Astrocyte (in vitro differentiated cells and primary cell): Measurements from ENCODE around the gene ZNF136. TPM values are rescaled to one million over a fixed set of nuclear protein-coding genes. Genes with fewer than 3 reads are reported as not detected.

Source experiments
- DNase-seq: peaks from one replicate; pipeline ENCODE4 v3.0.0-alpha.2; 2010; ENCODE audit warnings: low read depth
- FAIRE-seq: peaks from 2 replicates; lab custom pipeline; 2011; peaks lifted over from hg19 to GRCh38; lab: Jason Lieb, UNC
- H2AFZ ChIP-seq: 2 replicates; pipeline ENCODE4 v1.6.0; 2012; ENCODE audit warnings: low read depth, low read length, inconsistent platforms
- H3K27ac ChIP-seq: 2 replicates; pipeline ENCODE4 v1.5.1; 2011; ENCODE audit warnings: low read depth, low read length, inconsistent platforms
- H3K27me3 ChIP-seq: 2 replicates; pipeline ENCODE4 v1.6.0; 2011; ENCODE audit warnings: low read length, inconsistent platforms; ENCODE audit not compliant: insufficient read depth
- H3K36me3 ChIP-seq: 2 replicates; pipeline ENCODE4 v1.5.1; 2011; ENCODE audit warnings: low read length, inconsistent platforms; ENCODE audit not compliant: insufficient read depth
- H3K4me1 ChIP-seq: 2 replicates; pipeline ENCODE4 v1.5.1; 2011; ENCODE audit warnings: low read length, inconsistent platforms; ENCODE audit not compliant: insufficient read depth
- H3K4me2 ChIP-seq: 2 replicates; pipeline ENCODE4 v1.6.0; 2012; ENCODE audit warnings: low read length, inconsistent platforms
- H3K4me3 ChIP-seq: 2 replicates; pipeline ENCODE4 v1.5.1; 2011; ENCODE audit warnings: low read depth, mild to moderate bottlenecking, low read length, inconsistent platforms; ENCODE audit not compliant: insufficient read depth
- H3K79me2 ChIP-seq: 2 replicates; pipeline ENCODE4 v1.6.0; 2012; ENCODE audit warnings: mild to moderate bottlenecking, low read length, inconsistent platforms; ENCODE audit not compliant: insufficient read depth
- H3K9ac ChIP-seq: 2 replicates; pipeline ENCODE4 v1.6.0; 2012; ENCODE audit warnings: mild to moderate bottlenecking, low read length, inconsistent platforms
- H3K9me3 ChIP-seq: 2 replicates; pipeline ENCODE4 v1.5.1; 2012; ENCODE audit warnings: low read depth, mild to moderate bottlenecking, low read length, inconsistent platforms; ENCODE audit not compliant: insufficient read depth
- H4K20me1 ChIP-seq: 2 replicates; pipeline ENCODE4 v1.6.0; 2012; ENCODE audit warnings: low read length, inconsistent platforms; ENCODE audit not compliant: insufficient read depth
- H3K27ac Mint-ChIP-seq: one replicate; pipeline ENCODE4 v1.8.0; 2021; ENCODE audit warnings: mild to moderate bottlenecking, mixed read lengths; ENCODE audit not compliant: unreplicated experiment
- H3K27me3 Mint-ChIP-seq: one replicate; pipeline ENCODE4 v1.8.0; 2021; ENCODE audit warnings: low read depth, mixed read lengths; ENCODE audit not compliant: unreplicated experiment
- H3K36me3 Mint-ChIP-seq: one replicate; pipeline ENCODE4 v1.8.0; 2021; ENCODE audit warnings: low read depth, mixed read lengths; ENCODE audit not compliant: unreplicated experiment
- H3K4me1 Mint-ChIP-seq: one replicate; pipeline ENCODE4 v1.8.0; 2021; ENCODE audit warnings: low read depth, mixed read lengths; ENCODE audit not compliant: unreplicated experiment
- H3K4me3 Mint-ChIP-seq: one replicate; pipeline ENCODE4 v1.8.0; 2021; ENCODE audit warnings: mild to moderate bottlenecking, moderate library complexity, mixed read lengths; ENCODE audit not compliant: unreplicated experiment
- H3K9me3 Mint-ChIP-seq: one replicate; pipeline ENCODE4 v1.8.0; 2021; ENCODE audit warnings: mild to moderate bottlenecking, mixed read lengths; ENCODE audit not compliant: unreplicated experiment
- EZH2 ChIP-seq: IDR thresholded peaks from 2 replicates; pipeline ENCODE4 v1.6.1; 2012; ENCODE audit warnings: mild to moderate bottlenecking, low read length, inconsistent platforms; ENCODE audit not compliant: insufficient read depth
- total RNA-seq: library from RNA; stranded (reverse); gene quantifications from 2 replicates; pipeline ENCODE4 v1.2.1, GENCODE V29; 2021
- TF ChIP-seq, protein P1 (sequence below): IDR thresholded peaks from 2 replicates; pipeline ENCODE4 v1.5.1; 2011; ENCODE audit warnings: low read depth, mild to moderate bottlenecking, inconsistent platforms, low read length, moderate library complexity; ENCODE audit not compliant: insufficient read depth

The ZNF136 gene
- total RNA-seq, 1 donor from 2014 or later, result 11.1 TPM

DNA sequence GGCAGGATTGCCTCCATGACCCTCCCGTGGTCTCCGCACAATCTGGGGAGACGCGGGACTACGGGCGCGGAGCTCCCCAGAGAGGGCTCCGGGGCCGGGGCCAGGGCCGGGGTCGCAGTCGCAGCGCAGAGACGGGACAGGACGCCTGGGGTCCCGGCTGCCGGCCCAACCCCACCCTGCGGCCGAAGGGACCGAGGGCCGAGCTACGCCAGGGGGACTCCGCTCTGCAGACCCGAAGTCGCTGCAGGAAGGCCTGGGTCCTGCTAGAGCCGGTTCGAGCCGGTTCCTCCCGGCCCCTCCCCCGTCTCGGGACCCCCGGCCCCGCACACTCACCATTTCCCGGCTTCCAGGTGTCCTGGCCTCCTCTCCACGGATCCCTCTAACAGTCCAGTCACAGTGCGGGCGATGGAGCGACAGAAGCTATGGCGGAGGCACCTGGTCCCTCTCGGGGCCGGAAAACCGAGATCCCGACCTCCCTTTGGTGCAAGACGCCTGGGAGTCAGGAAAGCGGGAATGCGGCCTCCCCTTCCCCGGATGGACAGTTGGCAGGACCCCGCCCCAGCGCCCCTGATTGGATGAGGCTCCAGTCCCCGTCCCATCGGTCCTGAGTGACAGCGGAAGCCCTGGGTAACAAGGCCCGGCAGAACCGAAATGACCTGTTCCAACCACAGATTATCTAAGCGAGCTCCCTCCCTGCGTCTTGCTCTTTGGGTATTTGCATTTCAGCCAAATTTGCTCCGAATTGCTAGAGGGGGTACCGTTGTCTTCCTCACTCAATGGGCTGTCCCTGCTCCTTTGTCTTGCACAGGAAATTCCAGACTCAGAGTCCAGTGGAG, 6.5 kb upstream of the ZNF136 start, which contains the start of gene ZNF625:
Gene ZNF625, minus strand, starts transcription at position 512 of the 836 bp plus-strand sequence. Its CDS starts 176 bp downstream, at position 336.
- H3K36me3 ChIP-seq, result peaks cover 8% of the 10 kb centered on the region
- peak within 1 kb of the TSS; percentile 88 for H3K4me2 ChIP-seq
- peaks cover 42% of the 10 kb centered on the region for H3K79me2 ChIP-seq
- H3K27ac ChIP-seq, result peak within 1 kb of the TSS; percentile 54
- H3K4me3 Mint-ChIP-seq, result peak within 1 kb of the TSS; percentile 93
- FAIRE-seq (no peak), DNase-seq (peak; percentile 89)
- no peaks in the 10 kb centered on the region for H3K9me3 Mint-ChIP-seq
- no peaks in the 10 kb centered on the region for H3K27me3 ChIP-seq
- peaks cover 3% of the 10 kb centered on the region for H3K4me1 Mint-ChIP-seq
- H3K27me3 Mint-ChIP-seq, result no peaks in the 10 kb centered on the region
- TF ChIP-seq EZH2, result no peak
- TF ChIP-seq, protein P1, sequence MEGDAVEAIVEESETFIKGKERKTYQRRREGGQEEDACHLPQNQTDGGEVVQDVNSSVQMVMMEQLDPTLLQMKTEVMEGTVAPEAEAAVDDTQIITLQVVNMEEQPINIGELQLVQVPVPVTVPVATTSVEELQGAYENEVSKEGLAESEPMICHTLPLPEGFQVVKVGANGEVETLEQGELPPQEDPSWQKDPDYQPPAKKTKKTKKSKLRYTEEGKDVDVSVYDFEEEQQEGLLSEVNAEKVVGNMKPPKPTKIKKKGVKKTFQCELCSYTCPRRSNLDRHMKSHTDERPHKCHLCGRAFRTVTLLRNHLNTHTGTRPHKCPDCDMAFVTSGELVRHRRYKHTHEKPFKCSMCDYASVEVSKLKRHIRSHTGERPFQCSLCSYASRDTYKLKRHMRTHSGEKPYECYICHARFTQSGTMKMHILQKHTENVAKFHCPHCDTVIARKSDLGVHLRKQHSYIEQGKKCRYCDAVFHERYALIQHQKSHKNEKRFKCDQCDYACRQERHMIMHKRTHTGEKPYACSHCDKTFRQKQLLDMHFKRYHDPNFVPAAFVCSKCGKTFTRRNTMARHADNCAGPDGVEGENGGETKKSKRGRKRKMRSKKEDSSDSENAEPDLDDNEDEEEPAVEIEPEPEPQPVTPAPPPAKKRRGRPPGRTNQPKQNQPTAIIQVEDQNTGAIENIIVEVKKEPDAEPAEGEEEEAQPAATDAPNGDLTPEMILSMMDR, result no peak
- H3K4me3 ChIP-seq, result peak within 1 kb of the TSS; percentile 80
- H3K9me3 ChIP-seq, result no peaks in the 10 kb centered on the region
- H3K27ac Mint-ChIP-seq, result peak within 1 kb of the TSS; percentile 89
- H3K36me3 Mint-ChIP-seq, result peaks cover 9% of the 10 kb centered on the region
- H4K20me1 ChIP-seq, result peaks cover 11% of the 10 kb centered on the region
- peak within 1 kb of the TSS; percentile 91 for H3K9ac ChIP-seq
- no peaks in the 10 kb centered on the region for H3K4me1 ChIP-seq
- H2AFZ ChIP-seq, result peak within 1 kb of the TSS; percentile 93

DNA sequence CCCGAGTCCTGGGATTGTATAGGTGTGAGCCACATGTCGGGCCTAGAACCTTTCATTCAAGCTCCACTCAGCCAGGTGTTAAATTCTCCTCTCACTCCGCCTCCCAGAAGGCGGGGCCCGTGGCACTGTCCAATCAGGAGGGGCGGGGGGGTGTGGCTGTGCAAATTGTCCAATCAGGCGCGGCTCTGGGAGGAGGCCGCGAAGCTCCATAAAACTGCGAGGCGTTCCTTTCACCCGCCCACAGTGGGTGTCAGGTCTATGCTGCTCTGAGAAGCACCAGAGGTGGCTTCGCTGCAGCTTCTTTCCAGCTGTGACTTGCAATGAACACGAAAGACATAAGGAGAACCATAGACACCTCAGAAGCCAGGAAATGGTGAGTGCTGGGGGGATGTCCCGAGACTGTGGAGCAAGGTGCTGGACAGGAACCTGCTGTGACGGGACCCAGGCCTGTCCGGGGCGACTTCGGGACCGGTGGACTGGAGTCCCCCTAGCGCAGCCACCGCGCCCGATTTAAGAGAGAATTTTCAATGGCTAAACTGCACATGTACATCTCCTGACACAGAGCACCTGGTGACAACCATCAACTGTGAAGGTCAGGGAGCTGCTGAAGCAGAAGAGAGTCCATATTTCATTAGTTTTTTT, 3.0 kb upstream of the ZNF136 start:
- H3K4me1 ChIP-seq, result no peaks in the 10 kb centered on the region
- FAIRE-seq, result no peak
- Mint-ChIP-seq H3K4me3 (no peak overlapping the region), H3K36me3 (peaks cover 3% of the 10 kb centered on the region), H3K4me1 (peaks cover 8% of the 10 kb centered on the region), H3K27ac (no peak overlapping the region), H3K9me3 (no peaks in the 10 kb centered on the region), H3K27me3 (no peaks in the 10 kb centered on the region)
- no peaks in the 10 kb centered on the region for H3K36me3 ChIP-seq
- H2AFZ ChIP-seq, result no peak overlapping the region
- no peak overlapping the region for H3K4me2 ChIP-seq
- H3K9me3 ChIP-seq, result no peaks in the 10 kb centered on the region
- no peak overlapping the region for H3K4me3 ChIP-seq
- no peak for TF ChIP-seq EZH2
- TF ChIP-seq, protein P1, result no peak
- no peak overlapping the region for H3K9ac ChIP-seq
- no peaks in the 10 kb centered on the region for H3K27me3 ChIP-seq
- no peak overlapping the region for H3K27ac ChIP-seq
- DNase-seq, result no peak
- peaks cover 8% of the 10 kb centered on the region for H4K20me1 ChIP-seq
- peaks cover 31% of the 10 kb centered on the region for H3K79me2 ChIP-seq
